Fibroblast of villous mesenchyme (primary cell): ENCODE measurements around the gene PACS1. TPM values are rescaled to one million over a fixed set of nuclear protein-coding genes. Genes with fewer than 3 reads are reported as not detected.

Experiments
- DNase-seq: peaks from one replicate; pipeline ENCODE4 v3.0.0-alpha.2; 2010; ENCODE audit warnings: low read depth
- H3K4me3 ChIP-seq: 2 replicates; pipeline ENCODE4 v1.5.1; 2011; ENCODE audit warnings: low read depth, mild to moderate bottlenecking, low read length
- CTCF ChIP-seq: IDR thresholded peaks from 2 replicates; pipeline ENCODE4 v1.5.1; 2012; ENCODE audit warnings: low read depth, mild to moderate bottlenecking, low read length; ENCODE audit not compliant: insufficient read depth
- total RNA-seq: library from RNA; depleted of rRNA; stranded (reverse); fragments of >200 nt; gene quantifications from 2 replicates; pipeline ENCODE4 v1.2.3, GENCODE V29; 2012

The PACS1 gene
- total RNA-seq, 1 donor, result 36.7 TPM

- DNase-seq, result no peak
- no peak overlapping the region for H3K4me3 ChIP-seq
- TF ChIP-seq CTCF, result no peak
Measured at GRCh38 chr11:66101066-66101464, 31.0 kb downstream of the PACS1 start.

GRCh38 chr11:66104057-66104638 lies 34.1 kb downstream of the PACS1 start:
- DNase-seq, result no peak
- no peak for TF ChIP-seq CTCF
- H3K4me3 ChIP-seq, result no peak overlapping the region

- H3K4me3 ChIP-seq, result no peak overlapping the region
- no peak for DNase-seq
- no peak for TF ChIP-seq CTCF
Measured at GRCh38 chr11:66106786-66107599, 36.9 kb downstream of the PACS1 start.

GRCh38 chr11:66107600-66108510 lies 37.8 kb downstream of the PACS1 start:
- DNase-seq, result no peak
- TF ChIP-seq CTCF, result no peak

GRCh38 chr11:66109294-66109693 lies 39.2 kb downstream of the PACS1 start:
- TF ChIP-seq CTCF, result no peak
- no peak overlapping the region for H3K4me3 ChIP-seq
- DNase-seq, result no peak

More at GRCh38 chr11:66107600-66108510, 37.8 kb downstream of the PACS1 start:
- no peak overlapping the region for H3K4me3 ChIP-seq

- DNase-seq, result no peak
- no peak overlapping the region for H3K4me3 ChIP-seq
- TF ChIP-seq CTCF, result no peak
Measured at GRCh38 chr11:66111158-66111557, 41.1 kb downstream of the PACS1 start.
